HepG2 (cell line): ENCODE data around the gene MPP1. TPM values are rescaled to one million over a fixed set of nuclear protein-coding genes. Genes with fewer than 3 reads are reported as not detected.

ENCODE experiments used
- ATAC-seq: fragments of 200-7000 bp; cut with Tn5 transposase; 3 replicates; pipeline ENCODE4 v1.9.1; 2020; ENCODE audit warnings: mild to moderate bottlenecking, moderate library complexity
- BruUV-seq: library from RNA; stranded (reverse); fragments of 400-500 nt; replicated peaks from 2 replicates; lab custom pipeline; 2021; lab: Mats Ljungman, UMichigan
- CTCF ChIA-PET: fragments of 300-600 bp; formaldehyde crosslinking; extraction: SDS; loops from one replicate; lab custom pipeline; 2021; ENCODE audit warnings: low total read pairs, inconsistent platforms, low intra/inter-chr PET ratio; lab: Yijun Ruan, JAX
- POLR2A ChIA-PET: fragments of 350-600 bp; sonication (Branson Sonifier 250); formaldehyde crosslinking; loops from one replicate; lab custom pipeline; 2020; ENCODE audit warnings: antibody characterized with exemption, inconsistent platforms; lab: Yijun Ruan, JAX
- DNase-seq: peaks from one replicate; pipeline ENCODE4 v3.0.0-alpha.2; 2015; ENCODE audit warnings: low spot score
- FAIRE-seq: peaks from 3 replicates; lab custom pipeline; 2011; peaks lifted over from hg19 to GRCh38; lab: Jason Lieb, UNC
- H2AFZ ChIP-seq: one replicate; pipeline ENCODE4 v1.6.1; 2011; ENCODE audit warnings: low read length, inconsistent platforms
- H3K27ac ChIP-seq: fragments of 300-600 bp; 3 replicates; pipeline ENCODE4 v1.8.0; 2011; ENCODE audit warnings: mixed run types, mild to moderate bottlenecking, mixed read lengths, low read length, inconsistent platforms; ENCODE audit not compliant: insufficient read depth; ENCODE audit errors: extremely low read length
- H3K27me3 ChIP-seq, 2 experiments: fragments of 200-600 bp in 1 of 2; 2 replicates in 1 of 2; 3 replicates in 1 of 2; pipeline versions ENCODE4 v1.6.0 to v1.8.0; 2011; ENCODE audit warnings: low read length in 2 of 2, mild to moderate bottlenecking in 2 of 2, moderate library complexity in 2 of 2, inconsistent platforms in 1 of 2; ENCODE audit not compliant: insufficient read depth in 2 of 2, control insufficient read depth in 1 of 2
- H3K36me3 ChIP-seq, 2 experiments: fragments of 200-600 bp in 1 of 2; replicated peaks in 1 of 2; 2 replicates in 1 of 2; 3 replicates in 1 of 2; pipeline versions ENCODE4 v1.5.1 to v1.8.0; 2011; ENCODE audit warnings: low read length in 2 of 2, inconsistent platforms in 1 of 2; ENCODE audit not compliant: insufficient read depth in 2 of 2, control insufficient read depth in 1 of 2
- H3K4me1 ChIP-seq: 2 replicates; pipeline ENCODE4 v1.5.1; 2012; ENCODE audit warnings: low read length, inconsistent platforms; ENCODE audit not compliant: insufficient read depth
- H3K4me2 ChIP-seq: 2 replicates; pipeline ENCODE4 v1.6.0; 2011; ENCODE audit warnings: low read depth, low read length, inconsistent platforms
- H3K4me3 ChIP-seq, 3 experiments: fragments of 200-600 bp in 1 of 3; sonication (generic), shearing (Covaris generic) in 1 of 3; replicated peaks in 1 of 3; 2 replicates each; pipeline ENCODE4 v1.5.1; 2011 to 2016; ENCODE audit warnings: low read length in 3 of 3, inconsistent platforms in 2 of 3, low read depth in 2 of 3, mild to moderate bottlenecking in 2 of 3, control low read depth in 1 of 3, mixed read lengths in 1 of 3; ENCODE audit not compliant: insufficient read depth in 1 of 3
- H3K79me2 ChIP-seq: one replicate; pipeline ENCODE4 v1.6.1; 2011; ENCODE audit warnings: low read length, inconsistent platforms; ENCODE audit not compliant: insufficient read depth
- H3K9ac ChIP-seq: 2 replicates; pipeline ENCODE4 v1.6.0; 2011; ENCODE audit warnings: mild to moderate bottlenecking, low read depth, low read length, inconsistent platforms; ENCODE audit not compliant: insufficient read depth
- H3K9me3 ChIP-seq: 2 replicates; pipeline ENCODE4 v1.5.1; 2012; ENCODE audit warnings: mild to moderate bottlenecking, low read length
- H4K20me1 ChIP-seq: 2 replicates; pipeline ENCODE4 v1.6.0; 2011; ENCODE audit warnings: inconsistent platforms, mild to moderate bottlenecking, low read length, moderate library complexity; ENCODE audit not compliant: insufficient read depth
- CCAR2 ChIP-seq: fragments of 200-400 bp; formaldehyde crosslinking; optimal IDR thresholded peaks from 2 replicates; pipeline ENCODE3; 2018; ENCODE audit warnings: low read depth, mild to moderate bottlenecking, low read length, moderate library complexity
- CEBPG ChIP-seq: IDR thresholded peaks from 2 replicates; pipeline ENCODE4 v1.6.1; 2016
- DNMT3B ChIP-seq: conservative IDR thresholded peaks from 2 replicates; pipeline ENCODE4 v1.6.1; 2016; ENCODE audit warnings: missing biosample characterization, control low read depth
- EP300 ChIP-seq, 3 experiments: sonication (generic) in 1 of 3; formaldehyde crosslinking in 1 of 3; IDR thresholded peaks; 2 replicates each; pipeline versions ENCODE4 v1.5.1 to v1.6.1; 2011 to 2020; ENCODE audit warnings: low read depth in 2 of 3, low read length in 2 of 3, borderline replicate concordance in 1 of 3, improper control_type of control experiment in 1 of 3, mild to moderate bottlenecking in 1 of 3, missing genetic modification reagents in 1 of 3, moderate library complexity in 1 of 3
- GABPB1 ChIP-seq: IDR thresholded peaks from 2 replicates; pipeline ENCODE4 v1.6.1; 2016; ENCODE audit warnings: mild to moderate bottlenecking, missing genetic modification reagents, moderate library complexity, missing compliant biosample characterization
- GZF1 ChIP-seq: sonication (generic); formaldehyde crosslinking; IDR thresholded peaks from 2 replicates; pipeline ENCODE4 v1.5.1; 2020; ENCODE audit warnings: mild to moderate bottlenecking, missing genetic modification reagents
- MTF1 ChIP-seq: sonication (generic); formaldehyde crosslinking; IDR thresholded peaks from 2 replicates; pipeline ENCODE4 v1.5.0; 2020; ENCODE audit warnings: missing genetic modification reagents
- RFX1 ChIP-seq: fragments of 450-650 bp; IDR thresholded peaks from 2 replicates; pipeline ENCODE4 v1.6.1; 2017
- SKI ChIP-seq: fragments of 450-650 bp; IDR thresholded peaks from one replicate; pipeline ENCODE4 v1.6.1; 2018; ENCODE audit warnings: mild to moderate bottlenecking; ENCODE audit not compliant: partially characterized antibody
- STAT5B ChIP-seq: sonication (generic); formaldehyde crosslinking; IDR thresholded peaks from 2 replicates; pipeline ENCODE4 v1.4.0; 2020; ENCODE audit warnings: missing genetic modification reagents
- UBTF ChIP-seq: sonication (generic); formaldehyde crosslinking; IDR thresholded peaks from 2 replicates; pipeline ENCODE4 v1.4.0; 2020; ENCODE audit warnings: mild to moderate bottlenecking, missing genetic modification reagents
- ZBTB10 ChIP-seq: sonication (generic); formaldehyde crosslinking; IDR thresholded peaks from 2 replicates; pipeline ENCODE4 v1.4.0; 2020; ENCODE audit warnings: missing genetic modification reagents, borderline replicate concordance
- ZBTB20 ChIP-seq: sonication (generic); formaldehyde crosslinking; IDR thresholded peaks from 2 replicates; pipeline ENCODE4 v1.8.1; 2023; ENCODE audit warnings: missing genetic modification reagents, low read depth, mild to moderate bottlenecking, borderline replicate concordance
- ZBTB37 ChIP-seq: sonication (generic); formaldehyde crosslinking; IDR thresholded peaks from 2 replicates; pipeline ENCODE4 v1.4.0; 2020; ENCODE audit warnings: mild to moderate bottlenecking, missing genetic modification reagents
- ZNF772 ChIP-seq: sonication (generic); formaldehyde crosslinking; IDR thresholded peaks from 2 replicates; pipeline ENCODE4 v1.5.0; 2020; ENCODE audit warnings: mild to moderate bottlenecking, missing genetic modification reagents
- ZNF788 ChIP-seq: sonication (generic); formaldehyde crosslinking; IDR thresholded peaks from 2 replicates; pipeline ENCODE4 v1.5.0; 2020; ENCODE audit warnings: mild to moderate bottlenecking, missing genetic modification reagents, borderline replicate concordance
- WGBS: methylation state at CpG from one replicate; pipeline ENCODE4 v1.1.6; 2017; ENCODE audit warnings: low lambda C conversion rate; 5-methylcytosine and 5-hydroxymethylcytosine counted together
- in situ Hi-C: cut with HindIII; loops from 2 replicates; pipeline ENCODE4 v1.10.0; 2017; ENCODE audit warnings: low pct_unique_long_range_greater_than_20kb; ENCODE audit not compliant: extremely low pct_ligation_motif_present
- intact Hi-C: fragments of 100-400 bp; cut with micrococcal nuclease; formaldehyde crosslinking; loops from one replicate; pipeline ENCODE4 v1.10.0; 2022; ENCODE audit not compliant: unreplicated experiment
- polyA plus RNA-seq, 8 experiments: library from polyadenylated mRNA; depleted of rRNA in 3 of 8; stranded (reverse) in 7 of 8; unstranded in 1 of 8; fragments of >200 nt; fragmentation: Illumina TruSeq in 4 of 8; extraction: Trizol in 4 of 8; gene quantifications; 2 replicates each; pipeline versions ENCODE4 v1.2.1 to v1.2.3, GENCODE V29; 2011 to 2016; ENCODE audit warnings: low read depth in 4 of 8, missing spikeins in 1 of 8, mixed read lengths in 1 of 8; ENCODE audit not compliant: insufficient read depth in 1 of 8
- total RNA-seq, 5 experiments: library from RNA; depleted of rRNA; stranded (reverse); fragments of >200 nt; fragmentation: Illumina TruSeq; extraction: Trizol; gene quantifications; 2 replicates each; pipeline ENCODE4 v1.2.3, GENCODE V29; 2016; ENCODE audit warnings: low read depth in 1 of 5

The MPP1 gene
- total and polyA plus RNA-seq, 2 of the 13 experiments (the other 11 are each of a cell fraction or from before 2014, with no cell fraction given): 7.8 to 8.1 TPM

- TF ChIP-seq DNMT3B (no peak), ZBTB10 (CRISPR knock-in tag) (no peak), SKI (no peak)
Observed at GRCh38 chrX:154739952-154740465, 65.3 kb downstream of the MPP1 start (continued).

GRCh38 chrX:154738011-154738738 lies 67.1 kb downstream of the MPP1 start:
- BruUV-seq: no TSS peak
- no peak overlapping the region for H2AFZ ChIP-seq
- H3K4me3 ChIP-seq: no peak overlapping the region
- DNase-seq (no peak), ATAC-seq (no peak), FAIRE-seq (no peak)
- H3K4me2 ChIP-seq: no peak overlapping the region
- intact Hi-C loops: no loop called here
- no peak overlapping the region for H3K9ac ChIP-seq
- no peaks in the 10 kb centered on the region for H4K20me1 ChIP-seq
- in situ Hi-C loops: no loop called here
- POLR2A ChIA-PET: no interaction called here
- H3K27ac ChIP-seq: no peak overlapping the region
- no peaks in the 10 kb centered on the region for H3K79me2 ChIP-seq
- 0 out of 2 replicates have a peak, but pooled peaks cover 6% of the 10 kb centered on the region for H3K4me1 ChIP-seq
- no peaks in the 10 kb centered on the region for H3K36me3 ChIP-seq
- no peaks in the 10 kb centered on the region for H3K9me3 ChIP-seq
- CTCF ChIA-PET: no interaction called here
- WGBS: 9% methylated on average over 6 of the region's 8 CpGs
- no peaks in the 10 kb centered on the region; a peak in 1 of 5 replicates for H3K27me3 ChIP-seq
- TF ChIP-seq CEBPG (no peak), ZBTB20 (CRISPR knock-in tag) (no peak), MTF1 (CRISPR knock-in tag) (no peak), GZF1 (CRISPR knock-in tag) (no peak), EP300 (IDR thresholded peaks at IDR 0.05; ENCODE audit: low read depth in 2 of 2, low read length in 2 of 2) (no peak), EP300 (CRISPR knock-in tag; IDR thresholded peaks at IDR 0.05; ENCODE audit: borderline replicate concordance) (no peak), STAT5B (no peak), CCAR2 (no peak), ZNF772 (CRISPR knock-in tag) (no peak), GABPB1 (CRISPR knock-in tag) (no peak), RFX1 (no peak), UBTF (CRISPR knock-in tag) (no peak), ZNF788 (CRISPR knock-in tag) (no peak), ZBTB37 (no peak)
